Transverse colon (tissue), 3 donors: ENCODE results near the gene NCEH1.

ENCODE experiments used
- POLR2A ChIP-seq: fragments of 450-650 bp; IDR thresholded peaks from one replicate; pipeline ENCODE4 v1.6.1; 2016; ENCODE audit warnings: antibody characterized with exemption, mild to moderate bottlenecking, moderate library complexity
- POLR2AphosphoS5 ChIP-seq, 3 donors: sonication (generic); formaldehyde crosslinking; IDR thresholded peaks; one replicate each; pipeline ENCODE4 v1.6.1; 2016; ENCODE audit warnings: antibody characterized with exemption in 3 of 3

- no peak for TF ChIP-seq POLR2AphosphoS5 (IDR thresholded peaks at IDR 0.05)
- TF ChIP-seq POLR2A: no peak
Observed at GRCh38 chr3:172685331-172686214, 25.3 kb downstream of the NCEH1 start.
